ENCODE measurements around the gene NFATC2IP. TPM values are rescaled to one million over a fixed set of nuclear protein-coding genes. Genes with fewer than 3 reads are reported as not detected.
A peak's percentile ranks its signal among the peaks of the same experiment; 100 is the strongest.

The NFATC2IP gene
- total and polyA plus RNA-seq, 9 of the 15 experiments (the other 6 are each of a cell fraction or from before 2014, with no cell fraction given) = 15.6 to 106 (median 46.9) TPM

DNA sequence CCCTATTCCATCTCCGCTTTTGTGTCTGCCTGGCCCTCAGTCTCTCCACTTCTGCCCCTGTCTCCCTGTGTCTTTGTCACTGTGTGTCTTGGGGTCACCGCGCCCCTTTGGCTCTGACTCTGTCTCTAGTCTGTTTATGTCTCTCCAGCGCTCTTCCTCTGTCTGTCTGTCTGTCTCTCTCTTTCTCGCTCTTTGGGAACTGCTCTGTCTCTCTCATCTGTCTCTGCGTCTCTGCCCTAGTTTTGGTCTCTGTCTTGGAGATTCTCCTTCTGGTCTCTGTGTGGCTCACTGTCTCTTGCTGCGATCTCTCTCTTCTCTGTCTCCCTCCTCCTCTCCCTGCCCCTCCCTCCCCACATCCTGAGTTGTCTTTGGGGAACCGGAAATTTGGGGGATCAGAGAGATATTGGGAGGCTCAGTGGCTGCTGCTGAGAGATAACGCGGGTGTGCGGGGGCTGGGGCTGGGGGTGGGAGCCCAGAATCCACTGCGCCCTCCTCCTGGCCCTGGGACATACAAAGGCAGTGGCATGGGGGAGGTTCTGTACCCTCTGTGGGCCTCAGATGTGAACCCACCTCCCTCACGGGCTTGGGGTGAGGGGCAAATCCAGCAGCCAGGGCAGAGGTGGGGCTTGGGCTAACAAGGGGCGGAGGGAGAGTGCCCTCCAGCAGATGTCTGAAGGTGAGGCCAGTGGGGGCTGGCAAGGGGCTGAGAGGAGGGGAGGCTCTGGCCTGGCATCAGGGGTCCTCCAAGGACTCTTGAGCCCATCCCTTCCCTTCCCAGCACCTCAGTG lies 58.5 kb downstream of the NFATC2IP start (continued):
- peak; percentile 80; the same call in 1 of the 2 replicates for TF ChIP-seq ZNF311 (CRISPR knock-in tag; IDR thresholded peaks at IDR 0.05)
- no peak for TF ChIP-seq E2F6 (IDR thresholded peaks at IDR 0.05; ENCODE audit: borderline replicate concordance in 1 of 2, extremely low read depth in 1 of 2, insufficient read depth in 1 of 2, insufficient read length in 1 of 2, low read depth in 1 of 2, low read length in 1 of 2, poor library complexity in 1 of 2, severe bottlenecking in 1 of 2)
- TF ChIP-seq CHCHD3 (CRISPR knock-in tag; IDR thresholded peaks at IDR 0.05) = no peak
- peak; percentile 94 for TF ChIP-seq DMBX1 (CRISPR knock-in tag; IDR thresholded peaks at IDR 0.05; ENCODE audit: borderline replicate concordance)
- no peak for TF ChIP-seq ZEB2 (IDR thresholded peaks at IDR 0.05)
- TF ChIP-seq, protein P1, sequence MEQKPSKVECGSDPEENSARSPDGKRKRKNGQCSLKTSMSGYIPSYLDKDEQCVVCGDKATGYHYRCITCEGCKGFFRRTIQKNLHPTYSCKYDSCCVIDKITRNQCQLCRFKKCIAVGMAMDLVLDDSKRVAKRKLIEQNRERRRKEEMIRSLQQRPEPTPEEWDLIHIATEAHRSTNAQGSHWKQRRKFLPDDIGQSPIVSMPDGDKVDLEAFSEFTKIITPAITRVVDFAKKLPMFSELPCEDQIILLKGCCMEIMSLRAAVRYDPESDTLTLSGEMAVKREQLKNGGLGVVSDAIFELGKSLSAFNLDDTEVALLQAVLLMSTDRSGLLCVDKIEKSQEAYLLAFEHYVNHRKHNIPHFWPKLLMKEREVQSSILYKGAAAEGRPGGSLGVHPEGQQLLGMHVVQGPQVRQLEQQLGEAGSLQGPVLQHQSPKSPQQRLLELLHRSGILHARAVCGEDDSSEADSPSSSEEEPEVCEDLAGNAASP (IDR thresholded peaks at IDR 0.05) = no peak
- TF ChIP-seq POLR2H (tag; IDR thresholded peaks at IDR 0.05; ENCODE audit: low read depth) = no peak
- TF ChIP-seq MEF2A (IDR thresholded peaks at IDR 0.05; ENCODE audit: control insufficient read depth, low read depth, low read length) = no peak
- TF ChIP-seq THRAP3 (IDR thresholded peaks at IDR 0.05; ENCODE audit: borderline replicate concordance) = peak; percentile 85; the same call in 1 of the 2 replicates
- TF ChIP-seq TCF7 (IDR thresholded peaks at IDR 0.05; ENCODE audit: borderline replicate concordance) = peak; percentile 92
- peak; percentile 64; the same call in 1 of the 2 replicates for TF ChIP-seq ZNF780A (CRISPR knock-in tag; IDR thresholded peaks at IDR 0.05)
- TF ChIP-seq GATAD2A (IDR thresholded peaks at IDR 0.05) = peak; percentile 82; the same call in 1 of the 2 replicates
- no peak for TF ChIP-seq POLR3G (IDR thresholded peaks at IDR 0.05; ENCODE audit: extremely low read depth, insufficient read length, insufficient replicate concordance)
- no peak for TF ChIP-seq BRD4 (IDR thresholded peaks at IDR 0.05)
- peak; percentile 50 for TF ChIP-seq BCL6 (CRISPR knock-in tag; IDR thresholded peaks at IDR 0.05)
- TF ChIP-seq ZNF766 (CRISPR knock-in tag; conservative IDR thresholded peaks at IDR 0.05) = 0 out of 2 replicates have a peak, but pooled peaks have one; percentile 59
- TF ChIP-seq, protein P2, sequence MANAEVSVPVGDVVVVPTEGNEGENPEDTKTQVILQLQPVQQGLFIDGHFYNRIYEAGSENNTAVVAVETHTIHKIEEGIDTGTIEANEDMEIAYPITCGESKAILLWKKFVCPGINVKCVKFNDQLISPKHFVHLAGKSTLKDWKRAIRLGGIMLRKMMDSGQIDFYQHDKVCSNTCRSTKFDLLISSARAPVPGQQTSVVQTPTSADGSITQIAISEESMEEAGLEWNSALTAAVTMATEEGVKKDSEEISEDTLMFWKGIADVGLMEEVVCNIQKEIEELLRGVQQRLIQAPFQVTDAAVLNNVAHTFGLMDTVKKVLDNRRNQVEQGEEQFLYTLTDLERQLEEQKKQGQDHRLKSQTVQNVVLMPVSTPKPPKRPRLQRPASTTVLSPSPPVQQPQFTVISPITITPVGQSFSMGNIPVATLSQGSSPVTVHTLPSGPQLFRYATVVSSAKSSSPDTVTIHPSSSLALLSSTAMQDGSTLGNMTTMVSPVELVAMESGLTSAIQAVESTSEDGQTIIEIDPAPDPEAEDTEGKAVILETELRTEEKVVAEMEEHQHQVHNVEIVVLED (CRISPR knock-in tag; IDR thresholded peaks at IDR 0.05) = no peak
- TF ChIP-seq NUFIP1 (IDR thresholded peaks at IDR 0.05; ENCODE audit: partially characterized antibody) = peak; percentile 3
- peak; percentile 41; the same call in 1 of the 2 replicates for TF ChIP-seq ZBTB12 (CRISPR knock-in tag; IDR thresholded peaks at IDR 0.05)
- no peak for TF ChIP-seq BRF2 (IDR thresholded peaks at IDR 0.05; ENCODE audit: borderline replicate concordance, insufficient read depth, insufficient read length)
- no peak for TF ChIP-seq JUN (IDR thresholded peaks at IDR 0.05; ENCODE audit: borderline replicate concordance, low read depth, low read length)
- no peak for TF ChIP-seq JUN (CRISPR knock-in tag; IDR thresholded peaks at IDR 0.05; ENCODE audit: borderline replicate concordance)

All from K562 (cell line).